ENCODE measurements around the gene RCVRN.
"Not testable (repeated sequence)": the region's sequence is repeated elsewhere in the genome, so short reads cannot be mapped to it uniquely, and the experiment has no call there.

RCVRN gene

GRCh38 chr17:9922012-9922848, 17.2 kb upstream of the RCVRN start:
- no peak for DNase-seq (ENCODE audit: low spot score)

DNA sequence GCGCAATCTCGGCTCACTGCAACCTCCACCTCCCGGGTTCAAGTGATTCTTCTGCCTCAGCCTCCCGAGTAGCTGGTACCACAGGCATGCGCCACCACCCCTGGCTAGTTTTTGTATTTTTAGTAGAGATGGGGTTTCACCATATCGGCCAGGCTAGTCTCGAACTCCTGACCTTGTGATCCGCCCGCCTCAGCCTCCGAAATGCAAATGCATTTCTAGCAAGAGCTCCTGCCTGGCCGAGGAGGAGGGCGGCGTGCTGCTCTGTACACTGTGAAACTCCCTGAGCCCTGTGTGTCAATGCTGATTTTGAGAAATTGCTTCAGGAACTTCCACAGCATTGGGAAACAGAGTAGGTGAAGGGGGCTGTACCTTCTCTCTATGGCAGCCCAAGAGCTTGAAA, 16.1 kb upstream of the RCVRN start:
- DNase-seq (ENCODE audit: low spot score): not testable (repeated sequence)

GRCh38 chr17:9918804-9919352, 13.8 kb upstream of the RCVRN start:
- no peak for DNase-seq (ENCODE audit: low spot score)

- no peak for DNase-seq (ENCODE audit: low spot score)
Observed at GRCh38 chr17:9918352-9918751, 13.3 kb upstream of the RCVRN start.

GRCh38 chr17:9917801-9918200, 12.7 kb upstream of the RCVRN start:
- DNase-seq (ENCODE audit: low spot score): no peak

DNA sequence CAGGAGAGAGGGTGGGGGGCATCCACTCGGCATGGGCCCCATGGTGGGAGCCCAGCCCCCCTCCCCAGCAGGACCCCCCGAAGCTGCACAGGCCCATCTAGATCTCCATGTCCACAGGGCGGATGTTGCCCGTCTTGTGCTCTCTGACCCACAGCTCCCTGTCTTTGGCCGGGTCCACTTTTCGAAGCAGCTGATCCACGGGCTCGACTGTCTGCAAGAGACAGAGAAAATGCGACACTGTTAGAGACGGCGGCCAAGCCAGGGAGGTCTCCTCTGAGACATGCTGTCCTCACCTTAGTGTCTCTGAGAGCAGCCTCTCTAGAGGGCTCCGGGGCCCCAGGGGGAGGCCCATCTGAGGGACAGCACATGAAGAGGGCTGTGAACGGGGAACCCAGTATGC, 12.1 kb upstream of the RCVRN start:
- DNase-seq (ENCODE audit: low spot score): no peak

- DNase-seq (ENCODE audit: low spot score): no peak
Observed at GRCh38 chr17:9916108-9916507, 11.0 kb upstream of the RCVRN start.

- no peak for DNase-seq (ENCODE audit: low spot score)
Observed at GRCh38 chr17:9913476-9913875, 8.4 kb upstream of the RCVRN start.

DNA sequence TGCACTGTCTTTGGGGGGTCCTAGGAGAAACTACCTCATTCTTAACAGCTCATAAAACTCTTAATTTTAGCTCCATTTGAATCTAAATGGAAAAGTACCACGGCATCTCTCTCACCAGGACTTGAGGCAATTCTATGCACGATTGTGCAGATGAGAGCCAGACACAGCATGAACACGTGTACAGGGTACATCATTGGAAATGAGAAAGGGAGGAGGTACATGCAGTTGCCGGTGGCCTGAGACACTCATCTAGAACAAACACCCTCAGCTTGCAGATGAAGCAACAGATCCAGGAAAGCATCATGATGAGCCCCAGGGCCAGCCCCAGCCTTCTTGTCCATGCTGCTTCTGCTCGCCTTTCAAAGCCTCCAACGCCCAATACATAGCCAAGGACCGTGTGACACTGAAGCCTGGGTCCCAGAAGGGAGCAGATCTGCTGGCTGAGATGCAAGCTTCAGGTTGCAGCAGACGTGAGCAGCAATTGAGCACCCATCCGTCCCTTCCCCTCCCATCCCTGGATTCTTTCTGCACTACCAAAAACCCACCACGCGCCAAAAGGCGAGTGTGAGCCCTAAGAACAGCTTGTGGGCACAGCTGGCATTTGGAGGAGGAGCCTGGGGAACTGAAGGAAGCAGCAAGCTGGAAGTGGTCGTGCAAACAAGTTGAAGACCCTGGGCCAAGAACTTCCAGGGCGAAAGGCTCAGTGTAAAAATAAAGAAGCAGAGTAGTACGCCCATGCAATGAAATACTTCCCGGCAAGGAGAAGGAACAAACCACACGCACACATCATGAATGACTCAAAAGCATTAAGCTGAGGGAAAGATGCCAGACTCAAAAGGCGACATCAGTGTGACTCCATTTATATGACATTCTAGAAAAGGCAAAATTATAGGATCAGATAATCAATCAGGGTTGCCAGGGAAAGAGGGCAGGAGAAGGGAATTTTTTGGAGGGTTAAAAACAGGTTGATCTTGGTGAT, 7.3 kb upstream of the RCVRN start:
- no peak for DNase-seq (ENCODE audit: low spot score)

GRCh38 chr17:9911089-9911488, 6.0 kb upstream of the RCVRN start:
- no peak for DNase-seq (ENCODE audit: low spot score)

- no peak for DNase-seq (ENCODE audit: low spot score)
Observed at GRCh38 chr17:9908649-9909042, 3.6 kb upstream of the RCVRN start.

DNA sequence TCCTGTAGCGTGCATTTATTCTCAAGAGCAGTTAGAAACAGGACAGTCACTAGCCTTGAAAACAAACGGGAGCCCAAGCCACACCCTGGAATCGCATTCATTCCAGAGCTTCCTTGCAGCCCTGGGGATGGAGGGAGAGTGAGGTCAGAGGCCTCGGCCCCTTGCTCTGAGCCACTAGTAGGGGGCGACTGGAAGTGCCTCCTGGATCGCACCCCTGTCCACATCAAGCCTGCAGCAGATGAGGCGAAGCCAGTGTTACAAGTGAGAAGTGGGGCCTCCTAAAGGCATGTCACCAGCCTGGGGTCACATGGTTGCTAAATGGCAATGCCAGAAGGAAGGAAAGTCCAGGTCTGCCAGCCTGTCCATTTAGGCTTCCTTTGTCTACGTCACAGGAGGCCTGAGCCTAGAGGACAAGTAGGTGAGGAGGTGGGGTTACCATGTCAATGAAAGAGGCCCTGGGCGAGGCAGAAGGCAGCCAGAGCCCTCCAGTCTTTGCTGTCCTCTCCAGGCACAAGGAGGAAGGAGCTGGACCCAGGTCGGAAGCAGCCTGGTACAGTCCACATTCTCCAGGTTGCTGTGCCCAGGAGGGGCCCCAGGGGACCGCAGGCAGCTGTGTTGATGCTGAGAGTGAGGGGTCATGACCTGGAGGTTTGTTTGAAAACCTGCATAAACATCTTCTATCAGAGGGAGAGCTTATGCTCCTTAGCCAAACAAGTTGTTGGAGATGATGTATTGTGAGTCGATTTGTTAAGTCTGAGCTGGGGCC, 3.0 kb upstream of the RCVRN start:
- no peak for DNase-seq (ENCODE audit: low spot score)

- no peak for DNase-seq (ENCODE audit: low spot score)
Observed at GRCh38 chr17:9907131-9907530, 2.1 kb upstream of the RCVRN start.

DNA sequence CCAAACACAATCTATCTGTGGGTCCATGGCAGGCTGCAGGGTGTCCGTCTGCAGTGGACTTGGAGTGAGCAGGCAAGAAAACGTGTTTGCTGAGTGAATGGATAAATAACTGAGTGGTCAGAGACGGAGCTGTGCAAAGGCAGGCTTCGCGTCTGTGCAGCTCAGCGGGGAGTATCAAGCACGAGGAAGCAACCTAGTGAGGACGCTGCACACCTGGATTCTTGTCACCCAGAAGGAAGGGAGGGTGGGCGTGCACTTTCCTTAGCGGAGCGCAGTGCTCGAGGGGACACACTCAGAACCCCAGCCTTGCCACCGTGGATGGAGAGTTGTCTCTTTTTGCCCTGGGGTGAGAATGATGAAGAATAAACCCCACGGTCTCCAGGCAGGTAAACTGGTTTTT, 1.5 kb upstream of the RCVRN start:
- no peak for DNase-seq (ENCODE audit: low spot score)

- DNase-seq (ENCODE audit: low spot score): peak; percentile 64
Observed at GRCh38 chr17:9905902-9906301, 831 bp upstream of the RCVRN start.

GRCh38 chr17:9904277-9905077, 594 bp downstream of the RCVRN start:
- DNase-seq (ENCODE audit: low spot score): no peak

DNA sequence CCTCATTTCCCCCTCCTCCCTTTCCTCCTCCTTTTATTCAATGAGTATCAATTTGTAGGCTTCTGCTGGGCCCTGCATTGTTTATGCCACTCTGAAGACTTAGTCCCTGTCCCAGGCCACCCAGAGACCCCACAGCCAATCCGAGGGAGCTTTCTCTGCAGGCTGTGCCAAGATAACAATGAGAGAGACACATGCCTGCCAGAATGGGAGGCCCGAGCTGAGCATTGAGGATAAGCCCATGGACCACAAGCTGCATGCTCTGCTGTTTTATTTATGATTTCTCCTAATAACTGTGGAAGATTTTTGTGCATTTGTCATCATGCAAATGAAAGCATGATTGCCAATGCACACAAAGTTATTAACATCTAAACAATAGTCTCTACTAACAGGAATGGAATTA, 3.0 kb downstream of the RCVRN start:
- DNase-seq (ENCODE audit: low spot score): peak; percentile 30

GRCh38 chr17:9900784-9901183, 4.3 kb downstream of the RCVRN start:
- peak; percentile 89 for DNase-seq (ENCODE audit: low spot score)

GRCh38 chr17:9900044-9900594, 5.0 kb downstream of the RCVRN start:
- peak; percentile 49 for DNase-seq (ENCODE audit: low spot score)

DNA sequence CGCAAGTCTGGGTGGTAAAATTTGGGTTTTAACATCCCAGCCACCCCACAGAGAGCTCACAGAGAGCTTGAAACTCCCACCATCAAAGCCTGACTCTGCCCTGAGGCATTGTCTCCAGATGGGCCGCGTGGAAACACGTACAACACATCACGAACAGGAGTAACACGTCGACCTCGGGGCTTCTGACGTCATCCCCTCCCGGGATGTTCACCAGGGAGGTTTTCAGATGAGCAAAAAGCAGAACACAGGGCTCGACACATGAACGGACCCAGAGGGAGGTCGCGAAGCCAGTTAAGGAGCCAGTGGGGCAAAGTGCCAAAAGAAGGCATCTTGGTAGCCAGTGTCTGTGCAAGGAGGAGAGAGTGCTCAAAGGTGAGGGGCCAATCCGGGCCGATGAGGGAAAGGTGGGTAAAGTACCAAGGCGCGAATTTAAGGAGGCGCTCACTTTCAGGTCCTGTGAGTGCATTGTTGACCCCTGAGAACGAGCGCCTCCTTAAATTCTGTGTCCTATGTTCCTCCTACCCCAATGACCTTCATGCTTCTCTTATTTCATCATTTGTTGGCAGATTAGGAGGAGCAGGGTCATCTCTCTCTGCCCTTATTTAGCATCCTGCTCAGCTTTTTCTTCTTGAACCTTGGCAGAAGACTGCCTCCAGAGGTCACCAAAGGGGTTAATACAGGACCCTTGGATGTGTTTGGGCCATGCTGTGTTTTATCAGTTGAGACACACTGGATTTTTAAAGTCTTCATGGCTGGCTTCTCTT, 5.6 kb downstream of the RCVRN start:
- no peak for DNase-seq (ENCODE audit: low spot score)
